HG03521 (cell line): Measurements from ENCODE around the gene GALNS.
"Not testable (repeated sequence)": the region's sequence is repeated elsewhere in the genome, so short reads cannot be mapped to it uniquely, and the experiment has no call there.

Source experiments
- ATAC-seq: cut with Tn5 transposase; IDR thresholded peaks from one replicate; pipeline ENCODE4 v1.9.1; 2021; ENCODE audit warnings: mild to moderate bottlenecking, moderate library complexity; ENCODE audit not compliant: unreplicated experiment

GALNS gene

DNA sequence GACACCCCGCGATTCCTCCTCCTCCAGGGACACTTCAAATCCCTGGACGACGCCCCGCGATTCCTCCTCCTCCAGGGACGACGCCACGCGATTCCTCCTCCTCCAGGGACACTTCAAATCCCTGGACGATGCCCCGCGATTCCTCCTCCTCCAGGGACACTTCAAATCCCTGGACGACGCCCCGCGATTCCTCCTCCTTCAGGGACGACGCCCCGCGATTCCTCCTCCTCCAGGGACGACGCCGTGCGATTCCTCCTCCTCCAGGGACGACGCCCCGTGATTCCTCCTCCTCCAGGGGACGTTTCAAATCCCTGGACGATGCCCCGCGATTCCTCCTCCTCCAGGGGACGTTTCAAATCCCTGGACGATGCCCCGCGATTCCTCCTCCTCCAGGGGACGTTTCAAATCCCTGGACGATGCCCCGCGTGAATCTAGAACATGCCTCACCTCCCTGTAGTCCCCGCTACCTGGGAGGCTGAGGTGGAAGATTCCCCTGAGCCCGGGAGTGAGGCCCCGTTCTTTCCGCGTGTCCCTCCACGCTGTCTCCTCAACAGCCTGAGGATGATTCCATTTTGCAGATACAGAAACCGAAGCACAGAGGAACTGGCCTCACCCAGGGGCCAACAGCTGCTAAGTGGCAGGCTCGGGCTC lies 33.1 kb upstream of the GALNS start:
- not testable (repeated sequence) for ATAC-seq

DNA sequence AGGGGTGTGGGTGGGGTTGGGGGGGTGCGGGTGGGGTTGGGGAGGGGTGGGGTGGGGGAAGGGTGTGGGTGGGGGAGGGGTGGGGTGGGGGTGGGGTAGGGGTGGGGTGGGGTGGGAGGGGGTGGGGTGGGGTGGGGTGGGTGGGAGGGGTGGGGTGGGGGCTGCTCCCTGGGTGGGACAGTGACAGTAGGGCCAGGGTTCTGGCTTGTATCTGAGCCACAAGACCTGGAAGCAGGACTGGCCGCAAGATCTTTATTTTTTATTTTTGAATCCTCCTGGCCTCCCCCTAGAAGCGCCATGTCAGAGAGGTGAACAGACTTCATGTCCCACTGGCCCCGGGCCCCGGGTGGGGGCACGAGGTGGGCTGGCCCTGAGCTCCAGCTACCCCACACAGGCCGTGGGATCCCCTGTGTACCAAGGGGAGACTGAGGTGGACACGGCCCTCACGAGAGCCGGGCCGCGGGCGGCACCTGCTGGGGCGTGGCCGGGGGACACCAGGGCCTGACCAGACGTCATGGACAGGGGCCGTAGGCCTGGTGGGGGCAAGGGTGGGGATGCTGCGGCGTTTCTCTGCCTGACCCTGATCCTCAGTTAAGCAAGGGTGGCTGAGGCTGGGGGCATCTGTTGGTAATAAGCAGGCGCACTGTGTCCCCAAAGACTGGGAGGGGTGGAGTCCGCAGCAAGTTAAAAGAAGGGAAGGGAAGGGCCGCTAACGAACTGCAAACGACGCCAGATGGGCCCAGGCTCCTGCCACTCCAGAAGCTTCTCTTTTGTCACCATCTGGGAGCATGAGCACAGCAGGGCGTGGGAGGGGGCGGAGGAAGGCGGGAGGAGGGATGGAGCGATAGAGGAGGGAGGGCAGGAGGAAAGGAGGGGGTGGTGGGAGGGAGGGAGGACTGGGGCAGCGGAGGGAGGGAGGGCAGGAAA lies 32.0 kb upstream of the GALNS start:
- no peak for ATAC-seq

DNA sequence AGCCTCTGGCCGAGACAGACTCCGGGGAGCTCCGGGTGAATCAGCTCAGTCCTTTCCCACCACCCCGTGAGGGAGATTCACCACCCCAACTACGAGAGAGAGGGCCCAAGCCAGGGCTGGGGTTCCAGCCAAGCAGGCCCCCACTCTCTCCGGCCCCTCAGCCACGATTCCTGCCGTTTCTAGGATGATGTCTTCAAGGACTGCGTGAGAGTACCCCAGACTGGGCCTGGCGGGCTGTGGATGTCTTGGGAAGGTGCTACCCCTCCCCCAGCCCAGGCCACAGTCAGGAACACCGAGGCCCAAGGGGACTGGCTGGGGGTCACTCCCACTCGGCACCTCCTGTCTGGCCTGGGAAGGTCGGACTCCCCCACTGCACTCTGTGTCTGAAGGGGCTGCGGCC lies 31.3 kb upstream of the GALNS start:
- no peak for ATAC-seq

DNA sequence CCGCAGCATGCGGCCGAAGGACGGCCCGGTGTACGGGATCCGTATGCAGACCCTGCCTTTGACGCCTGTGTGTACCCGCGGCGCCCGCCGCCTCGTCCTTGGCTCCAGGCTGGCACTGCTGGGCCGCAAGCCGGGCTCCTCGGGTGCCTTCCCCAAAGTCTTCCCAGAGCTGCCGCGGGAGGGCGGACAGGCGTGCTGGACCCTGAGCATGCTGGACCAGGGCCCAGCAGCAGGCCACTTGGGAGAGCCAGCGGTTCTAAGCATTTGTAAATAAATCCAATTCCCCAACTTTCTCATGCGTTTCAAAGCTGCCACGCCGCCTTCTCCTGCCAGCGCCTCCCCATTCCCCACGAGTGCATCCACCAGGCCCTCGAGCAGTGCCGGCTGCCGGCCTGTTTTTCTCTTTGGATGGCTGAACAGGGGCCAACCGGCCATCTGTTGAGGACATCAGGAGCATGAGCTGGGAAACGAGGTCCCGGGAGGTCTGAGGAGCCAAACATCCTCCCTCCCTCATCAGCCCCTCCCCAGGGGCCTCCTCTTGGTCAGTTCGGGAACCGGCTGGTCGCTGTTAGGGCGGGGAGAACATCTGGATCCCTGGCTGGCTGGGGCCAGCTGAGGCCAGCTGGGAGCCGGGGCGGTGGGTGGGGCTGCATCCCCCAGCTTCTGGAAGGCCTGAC lies 30.2 kb upstream of the GALNS start:
- no peak for ATAC-seq

DNA sequence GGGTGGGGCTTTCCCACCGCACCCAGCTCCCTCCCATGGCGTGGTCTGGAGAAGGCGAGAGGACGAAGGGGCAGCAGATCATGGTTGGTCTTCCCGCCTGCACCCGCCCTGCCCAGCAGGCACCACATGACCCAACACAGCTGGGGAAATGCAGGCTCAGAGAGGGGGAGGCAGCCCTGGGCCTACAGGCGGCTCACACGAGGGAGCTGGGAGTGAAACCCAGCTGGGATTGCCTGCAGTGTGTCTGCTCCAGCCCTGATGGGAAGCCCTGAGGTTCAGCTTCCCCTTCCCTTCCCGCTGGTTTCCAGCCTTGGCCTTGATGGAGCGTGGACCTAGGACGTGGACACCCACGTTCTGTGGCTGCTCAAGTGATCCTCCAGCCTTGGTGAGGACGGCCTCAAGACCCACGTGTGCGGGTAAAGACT lies 29.7 kb upstream of the GALNS start:
- ATAC-seq = no peak

DNA sequence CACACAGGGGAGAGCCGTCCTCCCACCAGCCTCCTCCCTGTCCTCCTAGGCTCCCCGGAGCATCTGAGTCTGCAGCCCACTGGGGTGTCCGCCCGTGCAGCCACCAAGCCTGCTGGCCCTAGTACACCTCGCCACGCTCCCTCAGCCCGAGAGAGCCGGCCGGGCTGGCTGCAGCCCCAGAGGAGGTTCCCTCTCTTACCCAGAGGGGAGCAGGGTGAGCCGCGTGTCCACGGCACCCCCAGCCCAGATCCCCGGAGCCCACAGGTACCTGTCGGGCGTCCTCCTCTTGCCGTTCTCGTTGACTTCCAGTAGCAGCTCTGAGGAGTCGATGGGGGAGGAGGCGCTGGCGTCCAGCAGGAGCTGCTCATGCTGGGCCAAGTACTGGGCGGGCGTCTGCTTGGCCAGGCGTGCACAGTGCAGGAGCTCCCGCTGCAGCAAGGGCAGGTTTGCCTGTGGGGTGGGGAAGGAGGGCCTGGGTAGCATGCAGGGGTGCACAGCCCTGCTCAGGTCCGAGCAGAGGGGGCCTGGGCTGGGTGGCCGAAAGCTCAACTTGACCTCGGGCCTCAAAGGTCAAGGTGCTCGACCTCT lies 29.0 kb upstream of the GALNS start:
- no peak for ATAC-seq

DNA sequence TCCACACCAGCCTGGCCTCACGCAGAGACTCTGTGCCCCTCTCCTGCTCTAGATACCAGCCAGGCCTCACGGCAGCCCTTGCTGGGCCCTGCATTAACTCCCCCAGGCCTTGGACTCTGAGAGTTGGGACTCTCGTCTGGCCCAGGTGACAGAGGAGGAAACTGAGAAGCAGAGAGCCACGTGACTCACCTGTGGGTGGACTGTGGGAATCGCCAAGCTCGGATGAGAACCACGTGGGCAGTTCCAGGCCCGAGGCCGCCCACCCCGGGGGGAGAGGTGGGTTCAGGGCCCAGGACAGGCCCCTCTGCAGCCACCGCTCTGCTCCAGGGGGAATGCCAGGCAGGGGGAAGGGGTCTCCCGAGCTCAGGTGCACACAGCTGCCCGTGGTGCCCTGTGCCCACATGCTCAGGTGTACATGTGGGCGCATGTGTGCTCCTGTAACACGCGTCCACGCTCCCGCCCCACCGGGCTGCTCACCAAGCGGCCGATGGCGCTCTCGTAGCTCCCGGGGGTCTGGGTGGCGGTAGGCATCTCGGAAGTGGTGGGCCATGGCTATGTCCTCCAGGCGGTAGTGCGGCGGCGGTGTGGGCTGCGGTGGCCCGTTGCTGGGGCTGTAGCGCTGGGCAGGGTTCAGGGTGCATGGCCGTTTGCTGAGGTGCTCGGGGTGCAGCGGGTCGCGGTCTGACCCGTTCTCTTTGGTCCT lies 28.0 kb upstream of the GALNS start:
- no peak for ATAC-seq

DNA sequence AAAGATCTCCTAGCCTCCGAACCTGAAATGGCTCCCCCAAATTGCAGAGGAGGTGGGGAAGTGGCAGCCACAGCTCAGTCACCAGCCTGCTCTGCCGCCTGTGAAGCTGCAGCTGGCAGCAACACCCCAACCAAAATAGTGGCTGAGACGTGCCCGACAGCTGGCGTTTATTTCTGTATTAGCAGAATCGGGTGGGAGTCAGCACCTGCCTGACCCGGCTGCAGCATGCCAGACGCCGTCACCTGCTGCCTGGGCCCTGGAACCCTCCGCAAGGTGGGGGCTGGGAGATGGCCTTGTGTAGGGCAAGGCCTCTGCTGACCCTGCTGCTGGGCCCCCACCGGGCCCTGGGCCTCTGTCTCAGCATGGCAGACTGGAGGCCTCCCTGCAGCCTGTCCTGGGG lies 27.2 kb upstream of the GALNS start:
- ATAC-seq = no peak

DNA sequence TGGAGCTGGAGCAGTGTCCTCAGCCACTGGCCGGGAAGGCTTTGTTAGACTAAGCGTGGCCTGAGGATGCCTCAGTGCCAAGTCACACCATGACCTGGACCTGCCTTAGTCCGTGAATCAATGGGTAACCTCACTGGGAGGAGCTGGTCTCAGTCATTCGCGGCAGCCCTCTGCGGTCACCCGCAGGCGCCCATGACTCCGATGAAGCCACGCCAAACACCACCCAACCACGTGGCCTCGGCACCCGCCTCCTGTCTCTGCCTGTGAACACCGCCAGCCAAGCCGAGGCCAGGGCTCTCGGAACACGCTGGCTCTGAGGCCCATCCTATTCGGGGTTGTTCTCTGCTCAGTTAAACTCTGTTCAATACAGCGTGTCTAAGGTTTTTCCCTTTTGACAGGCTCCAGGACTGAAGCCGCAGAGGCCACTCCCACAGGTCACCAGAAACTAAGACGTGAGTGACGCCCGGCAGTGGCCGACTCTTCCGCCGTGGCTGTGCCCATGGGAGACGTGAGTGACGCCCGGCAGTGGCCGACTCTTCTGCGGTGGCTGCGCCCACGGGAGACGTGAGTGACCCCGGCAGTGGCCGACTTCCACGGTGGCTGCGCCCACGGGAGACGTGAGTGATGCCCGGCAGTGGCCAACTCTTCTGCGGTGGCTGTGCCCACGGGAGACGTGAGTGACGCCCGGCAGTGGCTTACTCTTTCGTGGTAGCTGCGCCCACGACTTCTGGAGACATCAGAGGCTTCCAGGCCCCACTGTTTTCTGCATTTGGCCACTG lies 26.6 kb upstream of the GALNS start:
- no peak for ATAC-seq

DNA sequence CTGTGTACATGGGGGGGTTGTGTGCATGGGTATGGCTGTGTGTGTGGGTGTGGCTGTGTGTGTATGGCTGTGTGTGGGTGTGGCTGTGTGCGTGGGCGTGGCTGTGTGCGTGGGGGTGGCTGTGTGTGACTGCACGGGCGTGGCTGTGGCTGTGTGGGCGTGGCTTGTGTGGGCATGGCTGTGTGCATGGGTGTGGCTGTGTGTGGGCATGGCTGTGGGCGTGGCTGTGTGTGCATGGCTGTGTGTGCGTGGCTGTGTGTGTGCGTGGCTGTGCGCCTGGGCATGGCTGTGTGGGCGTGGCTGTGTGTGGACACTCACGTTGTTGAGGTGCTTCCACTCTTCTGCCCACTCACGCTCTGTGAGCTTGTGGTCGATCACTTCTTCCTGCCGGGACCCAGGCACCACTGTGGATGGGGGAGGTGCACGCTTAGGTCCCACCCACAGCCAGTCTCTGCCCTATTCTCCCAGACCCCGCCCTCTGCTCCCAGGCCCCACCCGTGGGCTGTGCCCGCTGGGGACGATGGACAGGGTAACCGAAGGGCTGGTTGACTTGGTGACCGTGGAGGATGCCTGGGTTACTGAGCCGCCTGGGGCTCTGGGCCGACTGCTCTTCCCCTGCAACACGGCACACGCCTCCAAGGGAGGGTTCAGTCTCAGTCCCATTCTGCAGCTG lies 25.7 kb upstream of the GALNS start:
- ATAC-seq = no peak

DNA sequence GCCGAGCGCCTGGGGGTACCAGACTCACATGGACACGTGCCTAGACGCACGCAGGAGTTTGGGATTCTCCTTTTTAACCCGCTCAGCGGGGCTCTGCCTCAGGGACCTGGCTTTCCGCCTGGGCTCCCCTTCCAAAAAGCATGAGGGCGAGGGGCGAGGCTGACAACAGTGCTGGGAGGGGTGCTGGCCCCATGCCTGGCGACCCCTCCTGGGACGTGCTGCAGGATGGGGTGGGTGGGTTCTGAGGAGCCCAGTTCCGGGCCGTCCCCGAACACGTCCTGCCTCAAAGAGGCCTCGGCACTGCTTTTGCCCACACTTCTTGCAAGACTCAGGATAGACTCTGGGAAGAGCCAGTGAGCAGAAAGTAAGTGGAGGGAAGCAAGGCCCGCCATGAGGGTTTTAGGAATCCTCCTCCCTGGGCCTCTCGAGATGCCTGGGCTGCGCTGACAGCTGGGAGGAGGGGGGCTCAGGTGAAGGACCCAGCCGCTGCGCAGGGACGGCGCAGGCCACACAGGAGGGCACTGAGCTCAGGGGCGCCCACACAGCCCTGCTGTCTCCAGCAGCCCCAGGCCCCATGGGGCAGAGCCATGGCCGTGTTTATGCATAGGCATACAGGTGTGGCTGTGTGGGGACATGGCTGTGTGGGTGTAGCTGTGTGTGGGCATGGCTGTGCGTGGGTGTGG lies 25.1 kb upstream of the GALNS start:
- ATAC-seq = no peak

DNA sequence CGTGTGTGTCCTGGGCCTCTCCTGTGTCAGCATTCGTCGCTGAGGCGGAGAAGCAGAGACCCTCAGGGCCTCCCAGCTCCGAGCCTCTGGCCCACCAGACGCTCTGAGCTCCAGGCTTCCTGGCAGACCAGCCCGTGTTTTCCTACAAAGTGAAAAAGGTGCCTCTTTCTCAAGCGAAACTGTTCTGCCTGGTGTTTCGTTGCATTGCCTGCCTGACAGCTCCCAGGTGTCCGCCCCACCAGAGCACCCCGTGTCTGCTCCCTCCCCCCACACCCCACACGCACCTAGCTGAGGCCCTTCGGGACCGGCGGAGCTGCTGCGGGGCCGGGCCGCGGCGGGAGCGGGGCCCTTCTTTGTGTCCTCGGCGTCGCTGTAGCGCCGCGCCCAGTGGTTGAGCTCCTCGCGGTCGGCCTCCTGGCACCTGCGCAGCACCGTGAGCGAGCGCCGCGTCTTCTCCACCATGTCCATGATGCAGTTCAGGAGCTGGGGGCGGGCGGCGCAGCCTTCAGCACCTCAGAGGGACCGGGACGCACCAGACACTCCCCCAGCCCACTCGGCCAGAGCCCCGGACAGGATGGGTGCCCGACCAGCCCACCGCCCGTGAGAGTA lies 24.4 kb upstream of the GALNS start:
- ATAC-seq = no peak

DNA sequence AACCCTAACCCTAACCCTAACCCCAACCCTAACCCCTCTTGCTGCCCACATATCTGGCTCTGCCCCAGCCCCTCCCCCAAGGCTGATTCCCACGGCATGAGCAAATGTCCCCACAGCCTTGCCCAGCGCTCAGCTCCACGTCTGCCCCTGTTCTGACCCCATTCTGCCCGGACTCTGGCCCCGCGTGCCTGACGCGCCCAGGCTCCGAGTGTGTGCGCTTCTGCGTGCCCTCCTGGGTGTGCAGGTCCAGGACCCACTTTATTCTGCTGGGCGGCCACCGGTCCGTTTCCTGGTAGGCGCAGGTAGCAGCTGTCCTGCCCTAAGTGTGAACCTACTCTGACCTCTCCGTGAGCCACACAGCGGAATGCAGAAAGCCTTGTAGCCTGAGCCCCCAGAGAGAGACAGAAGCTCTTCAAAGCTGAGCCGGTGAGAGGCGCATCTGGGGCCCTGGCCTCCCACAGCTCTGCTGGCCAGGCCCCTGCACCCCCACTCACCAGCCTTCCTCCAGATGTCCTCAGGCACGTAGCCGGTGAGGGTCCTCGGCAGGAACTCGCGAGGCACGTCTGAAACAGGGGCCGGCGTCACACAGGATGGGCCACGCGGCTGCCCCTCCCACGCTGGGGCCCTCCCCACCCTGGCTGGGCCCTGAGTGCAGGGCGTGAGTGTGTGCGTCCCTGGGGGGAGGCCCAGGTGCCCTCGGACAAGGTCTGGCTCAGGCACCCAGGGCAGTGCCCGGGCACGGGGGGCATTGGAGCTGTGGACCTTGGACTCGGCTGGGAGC lies 23.7 kb upstream of the GALNS start:
- no peak for ATAC-seq

DNA sequence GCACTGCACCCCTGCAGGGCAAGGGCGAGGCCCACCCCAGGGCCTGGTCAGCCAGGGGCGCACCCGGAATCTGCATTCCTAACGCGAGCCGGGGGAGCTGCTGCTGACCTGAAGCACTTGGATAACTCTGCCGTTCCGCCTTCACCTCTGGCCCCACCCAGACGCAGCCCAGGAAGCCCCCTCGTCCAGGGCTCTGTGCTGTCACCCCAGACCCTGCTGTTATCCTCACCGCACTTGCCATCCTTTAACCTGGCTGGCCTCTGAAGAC lies 23.0 kb upstream of the GALNS start:
- ATAC-seq = no peak

DNA sequence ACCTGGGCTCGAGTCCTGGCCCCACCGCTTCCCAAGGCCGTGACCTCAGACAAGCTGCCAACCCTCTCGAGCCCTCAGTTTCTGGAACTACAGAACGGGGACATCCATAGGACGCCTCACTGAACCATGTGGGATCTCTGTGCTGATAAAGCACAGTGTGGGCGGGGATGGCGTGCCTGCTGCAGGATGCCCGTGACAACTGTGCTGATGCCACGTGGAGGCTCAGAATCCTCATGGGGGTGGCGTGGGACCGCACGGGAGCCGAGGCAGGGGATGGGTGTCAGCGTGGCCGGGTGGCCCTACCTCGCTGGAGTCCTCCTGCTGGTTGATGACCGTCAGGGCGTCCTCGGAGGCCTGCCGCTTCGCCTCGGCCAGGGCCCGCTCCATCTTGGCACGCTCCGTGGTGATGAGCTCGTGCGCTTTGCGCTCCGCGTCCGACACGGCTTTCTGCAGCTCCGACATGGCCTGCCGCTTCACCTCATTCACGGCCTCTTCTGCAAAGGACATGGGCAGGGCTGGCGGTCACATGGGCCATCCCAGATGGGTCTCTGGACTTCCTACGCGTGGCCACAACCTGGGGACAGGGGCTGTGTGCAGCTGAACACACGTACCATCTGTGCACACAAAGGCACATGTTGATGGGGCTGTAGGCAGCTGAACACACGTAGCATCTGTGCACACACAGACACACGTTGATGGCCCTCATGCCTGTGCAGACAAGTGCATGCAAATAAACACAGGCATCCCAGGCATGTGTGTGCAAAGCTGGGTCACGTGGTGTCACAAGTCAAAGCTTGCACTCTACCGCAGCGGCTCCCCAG lies 22.4 kb upstream of the GALNS start:
- no peak for ATAC-seq

DNA sequence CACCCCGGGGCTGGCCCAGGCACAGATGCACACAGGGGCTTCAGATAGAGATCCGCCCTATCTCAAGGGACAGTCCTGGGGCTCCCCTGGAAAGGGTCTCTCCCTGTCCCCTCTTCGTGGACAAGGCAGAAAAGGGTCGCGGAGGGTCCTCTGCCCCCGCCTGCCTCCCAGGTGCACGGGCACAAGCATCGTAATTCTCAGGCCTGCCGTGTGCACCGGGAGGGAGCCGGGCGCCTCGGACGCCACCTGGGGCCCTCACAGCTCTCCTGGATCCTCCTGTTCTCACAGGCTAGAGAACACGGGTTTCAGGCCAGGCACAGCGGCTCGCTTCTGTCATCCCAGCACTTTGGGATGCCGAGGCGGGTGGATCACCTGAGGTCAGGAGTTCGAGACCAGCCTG lies 21.6 kb upstream of the GALNS start:
- no peak for ATAC-seq
